HG03175 (cell line): Measurements from ENCODE around the gene ARL15.
"Not testable (repeated sequence)": the region's sequence is repeated elsewhere in the genome, so short reads cannot be mapped to it uniquely, and the experiment has no call there.

ENCODE experiments used
- ATAC-seq: cut with Tn5 transposase; IDR thresholded peaks from one replicate; pipeline ENCODE4 v1.9.1; 2021; ENCODE audit warnings: mild to moderate bottlenecking, moderate library complexity; ENCODE audit not compliant: unreplicated experiment

Gene ARL15

DNA sequence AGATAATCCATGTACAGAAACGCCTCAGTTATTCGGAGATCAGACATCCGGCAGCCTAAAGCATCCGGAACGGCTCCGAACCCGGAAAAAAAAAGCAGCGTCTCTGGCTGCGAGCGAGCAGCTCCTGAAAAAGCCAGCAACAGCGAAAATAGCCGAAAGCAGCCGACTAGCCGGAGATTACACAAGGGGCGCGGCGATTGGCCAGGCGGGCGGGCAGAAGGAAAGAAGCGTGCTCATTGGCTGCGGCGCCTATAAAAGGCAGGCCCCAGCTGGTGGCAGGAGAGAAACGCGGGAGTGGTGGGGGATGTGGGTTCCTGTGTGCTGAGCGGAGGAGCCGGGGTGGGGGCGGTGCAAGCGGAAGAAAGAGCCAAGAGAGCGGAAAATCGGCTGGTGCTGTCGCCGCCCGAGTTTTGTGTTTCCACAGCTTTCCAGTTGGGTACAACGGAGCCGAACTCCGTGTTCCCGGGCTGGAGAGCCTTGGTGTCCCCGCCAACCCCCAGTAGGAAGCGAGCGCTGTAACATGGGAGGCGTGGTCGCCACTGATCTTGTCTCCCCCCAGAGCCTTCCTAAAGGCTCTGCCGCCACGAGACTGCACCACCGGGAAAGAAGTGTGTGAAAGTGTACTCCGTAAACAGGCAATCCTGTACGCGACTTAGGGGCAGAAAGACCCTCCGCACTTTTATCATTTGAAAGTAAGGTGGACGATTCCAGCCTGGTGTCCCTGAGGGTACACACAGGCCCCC is at the start of gene ARL15:
Gene ARL15 (minus strand): TSS at position 141 of the 743 bp plus-strand sequence.
- peak; percentile 96 for ATAC-seq

DNA sequence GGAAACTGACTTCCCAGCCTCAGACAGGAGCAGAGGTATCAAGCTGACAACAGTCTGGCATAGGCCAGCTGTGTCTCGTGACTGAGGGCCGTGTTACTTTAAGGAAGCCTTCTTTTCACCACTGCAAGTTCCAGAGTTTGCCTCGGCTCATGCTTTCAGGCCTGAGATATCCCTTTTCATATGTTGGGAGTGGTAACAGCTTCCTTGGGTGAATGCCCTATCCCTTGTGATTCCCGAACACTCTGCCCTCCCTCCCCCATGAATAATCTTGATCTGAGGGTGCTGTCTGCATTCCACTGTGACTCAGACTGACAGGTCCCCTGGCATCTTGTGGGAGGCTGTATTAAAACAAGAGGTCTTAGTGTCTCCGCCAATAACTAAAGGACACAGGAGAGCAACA is 49.7 kb upstream of the ARL15 start:
- ATAC-seq: no peak

DNA sequence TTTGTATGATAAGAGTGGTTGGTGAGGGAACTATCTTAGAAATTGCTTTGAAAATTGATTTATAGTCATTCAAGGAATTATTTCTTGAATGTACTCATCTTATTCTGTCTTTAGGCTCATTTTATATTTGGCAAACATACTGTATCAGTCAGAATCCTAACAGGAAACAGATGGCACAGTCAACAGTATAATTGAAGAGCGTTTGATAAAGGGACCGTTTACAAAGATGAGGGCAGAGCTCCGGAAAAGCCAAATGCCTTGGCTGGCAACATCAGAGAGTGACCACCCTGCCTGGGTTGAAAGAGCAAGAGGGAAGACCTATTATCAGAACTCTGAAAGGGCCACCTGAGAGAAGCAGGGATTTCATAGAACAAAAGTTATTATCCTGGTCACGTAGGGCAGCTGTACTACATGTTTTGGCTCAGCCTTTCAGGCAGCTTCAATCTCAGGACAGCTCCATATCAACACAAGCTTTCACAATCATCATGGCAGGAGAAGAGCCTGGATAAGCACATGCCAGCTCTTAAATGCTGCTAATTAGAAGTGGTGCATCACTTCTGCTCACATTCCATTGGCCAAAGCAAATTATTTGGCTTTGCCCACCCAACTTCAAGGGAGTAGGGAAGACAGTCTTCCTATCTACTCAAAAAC is 47.2 kb upstream of the ARL15 start:
- ATAC-seq: no peak

DNA sequence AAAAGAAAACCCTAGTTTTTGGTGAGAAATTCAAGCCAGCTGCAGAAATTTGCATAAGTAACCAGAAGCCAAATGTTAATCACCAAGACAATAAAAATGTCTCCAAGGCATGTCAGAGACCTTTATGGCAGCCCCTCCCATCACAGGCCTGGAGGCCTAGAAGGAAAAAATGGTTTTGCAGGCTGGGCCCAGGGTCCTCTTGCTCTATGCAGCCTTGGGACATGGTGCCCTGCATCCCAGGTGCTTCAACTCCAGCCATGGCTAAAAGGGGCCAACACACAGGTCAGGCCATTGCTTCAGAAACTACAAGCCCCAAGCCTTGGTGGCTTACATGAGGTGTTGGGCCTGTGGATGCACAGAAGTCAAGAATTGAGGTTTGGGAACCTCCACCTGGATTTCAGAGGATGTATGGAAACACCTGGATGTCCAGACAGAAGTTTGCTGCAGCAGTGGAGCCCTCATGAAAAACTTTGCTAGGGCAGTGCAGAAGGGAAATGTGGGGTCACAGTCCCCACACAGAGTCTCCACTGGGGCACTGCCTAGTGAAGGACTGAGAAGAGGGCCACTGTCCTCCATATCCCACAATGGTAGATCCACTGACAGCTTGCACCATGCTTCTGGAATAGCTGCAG is 43.7 kb upstream of the ARL15 start:
- ATAC-seq: not testable (repeated sequence)

DNA sequence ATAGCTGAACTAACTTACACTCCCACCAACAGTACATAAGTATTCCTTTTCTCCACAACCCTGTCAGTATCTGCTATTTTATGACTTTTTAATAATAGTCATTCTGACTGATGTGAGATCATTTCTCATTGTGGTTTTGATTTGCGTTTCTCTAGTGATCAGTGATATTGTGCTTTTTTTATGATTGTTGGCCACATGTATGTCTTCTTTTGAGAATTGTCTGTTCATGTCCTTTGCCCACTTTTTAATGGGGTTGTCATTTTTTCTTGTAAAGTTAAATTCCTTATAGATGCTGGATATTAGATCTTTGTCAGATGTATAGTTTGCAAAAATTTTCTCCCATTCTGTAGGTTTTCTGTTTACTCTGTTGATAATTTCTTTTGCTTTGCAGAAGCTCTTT is 42.2 kb upstream of the ARL15 start:
- not testable (repeated sequence) for ATAC-seq

DNA sequence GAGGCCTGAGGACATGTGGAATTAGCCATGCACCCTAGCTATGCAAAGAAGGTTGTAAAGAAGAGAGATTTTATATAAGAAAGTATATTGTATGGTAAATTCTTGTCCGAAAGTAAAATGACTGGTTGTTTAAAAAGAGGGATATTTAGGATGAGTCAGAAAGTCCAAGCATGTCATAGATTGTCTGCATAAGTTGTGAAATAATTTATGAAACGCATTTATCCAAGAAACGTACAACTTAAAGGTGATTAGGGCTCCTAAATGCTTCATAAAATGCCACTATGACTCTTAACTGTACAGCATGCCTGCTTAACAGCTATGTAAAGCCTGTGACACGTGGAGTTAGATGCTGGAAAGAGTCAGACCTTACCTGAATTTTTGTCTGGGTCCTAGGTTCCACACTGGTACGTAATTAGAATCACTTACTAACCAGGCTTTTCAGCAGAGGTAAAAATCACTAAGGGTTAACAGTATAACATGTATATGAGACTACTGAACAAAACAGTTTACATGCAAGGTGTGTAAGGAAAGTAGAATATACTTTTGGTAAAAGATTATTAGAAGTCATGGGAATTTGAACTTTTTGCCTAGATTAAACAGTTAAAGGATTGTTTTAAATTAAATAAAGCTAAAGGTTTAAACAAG is 37.0 kb upstream of the ARL15 start:
- no peak for ATAC-seq

DNA sequence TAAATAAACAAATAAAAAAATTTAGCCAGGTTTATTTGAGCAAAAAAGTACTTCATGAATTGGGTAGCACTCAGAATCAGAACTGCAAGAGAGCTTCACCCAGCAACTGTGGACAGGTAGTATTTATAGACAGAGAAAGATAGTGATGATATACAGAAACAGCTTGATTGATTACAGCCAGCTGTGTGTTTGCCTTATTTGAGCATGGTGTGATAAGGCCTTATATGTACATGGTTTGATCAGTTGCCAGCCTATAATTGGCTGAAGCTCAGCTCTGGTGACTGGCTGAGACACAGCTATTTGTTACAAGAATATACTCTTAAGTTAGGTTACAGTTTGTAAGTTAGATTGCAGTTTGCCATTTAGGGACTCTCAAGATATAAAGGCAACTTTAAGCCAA is 34.3 kb upstream of the ARL15 start:
- no peak for ATAC-seq

DNA sequence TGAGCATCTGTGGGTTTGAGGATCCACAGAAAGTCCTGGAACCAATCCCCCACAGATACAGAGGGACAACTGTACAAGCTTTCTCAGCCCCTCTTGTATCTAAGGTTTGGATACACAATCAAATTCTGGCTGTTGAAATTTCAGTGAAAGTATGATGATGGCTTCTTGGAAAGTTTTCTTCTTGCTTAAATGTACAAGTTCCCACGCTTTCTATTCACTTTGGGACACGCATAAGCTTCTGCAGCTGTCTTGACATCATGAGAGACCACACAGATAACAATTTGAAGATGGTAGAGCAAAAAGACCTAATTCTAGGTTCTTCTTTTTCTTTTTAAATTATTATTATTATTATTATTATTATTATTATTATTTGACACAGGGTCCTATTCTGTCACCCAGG is 31.6 kb upstream of the ARL15 start:
- ATAC-seq: no peak

DNA sequence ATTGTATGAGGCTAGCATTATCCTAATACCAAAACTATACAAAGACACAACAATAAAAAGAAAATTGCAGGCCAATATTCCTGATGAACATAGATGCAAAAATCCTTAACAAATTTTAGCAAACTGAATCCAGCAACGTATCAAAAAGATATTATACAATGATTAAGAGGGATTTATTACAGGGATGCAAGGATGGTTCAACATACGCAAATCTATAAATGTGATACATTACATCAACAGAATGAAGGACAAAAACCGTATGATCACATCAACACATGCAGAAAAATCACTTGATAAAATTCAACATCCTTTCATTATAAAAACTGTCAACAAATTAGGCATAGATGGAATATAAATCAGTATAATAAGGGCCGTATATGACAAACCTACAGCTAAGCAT is 27.1 kb upstream of the ARL15 start:
- ATAC-seq: no peak

DNA sequence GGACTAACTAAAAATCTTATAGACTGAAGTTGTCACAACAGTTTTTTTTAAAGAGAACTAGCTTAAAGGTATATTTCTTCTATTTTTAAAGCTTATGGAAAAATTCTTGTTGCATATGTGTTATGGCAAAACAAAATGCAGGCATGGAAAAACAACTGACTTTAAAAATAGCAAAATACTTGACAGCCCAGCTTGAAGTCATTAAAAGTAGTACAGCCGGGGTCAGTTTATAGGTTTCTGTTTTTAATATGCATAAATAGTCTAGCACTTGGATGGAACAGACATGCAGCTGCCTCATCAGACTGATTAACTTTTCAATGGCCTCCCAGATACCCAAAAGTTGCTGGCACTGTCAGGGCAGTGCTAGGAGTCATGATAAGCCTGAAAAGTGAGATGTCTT is 22.3 kb upstream of the ARL15 start:
- no peak for ATAC-seq

DNA sequence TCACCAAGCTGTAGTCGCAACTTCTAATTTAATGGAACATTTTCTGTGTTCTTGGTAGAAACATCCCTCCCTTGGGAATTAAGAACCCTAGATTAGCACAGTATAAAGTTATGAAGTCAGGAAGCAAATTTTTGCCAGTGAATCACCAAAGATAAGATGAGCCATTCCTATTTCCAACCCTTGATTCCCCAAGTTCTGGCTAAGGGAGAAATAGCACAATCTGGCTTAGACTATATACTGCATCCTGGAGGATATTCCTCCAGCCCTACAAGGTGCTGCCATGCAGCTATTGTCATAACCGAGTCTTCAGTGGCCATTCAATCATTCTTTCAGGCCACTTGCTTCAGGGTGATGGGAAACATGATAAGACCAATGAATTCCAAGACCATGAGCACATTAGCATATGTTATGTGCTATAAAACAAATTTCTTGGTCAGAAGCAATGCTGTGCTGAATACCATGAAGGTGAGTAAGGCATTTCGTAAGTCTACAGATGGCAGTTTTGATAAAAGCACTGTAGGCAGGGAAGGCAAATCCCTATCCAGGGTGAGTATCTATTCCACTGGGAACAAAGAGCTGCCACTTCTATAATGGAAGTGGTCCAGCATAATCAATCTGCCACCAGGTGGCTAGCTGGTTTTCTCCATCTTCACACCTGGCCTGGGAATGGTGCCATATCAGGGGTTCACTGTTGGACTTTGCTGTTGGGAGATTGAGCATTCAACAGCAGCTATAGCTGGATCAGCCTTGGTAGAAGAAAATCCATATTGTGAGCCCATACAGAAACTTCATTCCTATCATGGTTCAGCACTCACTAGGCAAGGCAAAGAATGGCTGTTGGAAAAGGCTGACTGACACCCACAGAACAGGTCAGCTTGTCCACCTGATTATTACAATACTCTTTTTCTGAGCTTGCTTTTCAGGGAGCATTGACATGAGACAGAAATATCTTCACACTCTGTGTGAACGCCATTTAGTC is 19.6 kb upstream of the ARL15 start:
- no peak for ATAC-seq

DNA sequence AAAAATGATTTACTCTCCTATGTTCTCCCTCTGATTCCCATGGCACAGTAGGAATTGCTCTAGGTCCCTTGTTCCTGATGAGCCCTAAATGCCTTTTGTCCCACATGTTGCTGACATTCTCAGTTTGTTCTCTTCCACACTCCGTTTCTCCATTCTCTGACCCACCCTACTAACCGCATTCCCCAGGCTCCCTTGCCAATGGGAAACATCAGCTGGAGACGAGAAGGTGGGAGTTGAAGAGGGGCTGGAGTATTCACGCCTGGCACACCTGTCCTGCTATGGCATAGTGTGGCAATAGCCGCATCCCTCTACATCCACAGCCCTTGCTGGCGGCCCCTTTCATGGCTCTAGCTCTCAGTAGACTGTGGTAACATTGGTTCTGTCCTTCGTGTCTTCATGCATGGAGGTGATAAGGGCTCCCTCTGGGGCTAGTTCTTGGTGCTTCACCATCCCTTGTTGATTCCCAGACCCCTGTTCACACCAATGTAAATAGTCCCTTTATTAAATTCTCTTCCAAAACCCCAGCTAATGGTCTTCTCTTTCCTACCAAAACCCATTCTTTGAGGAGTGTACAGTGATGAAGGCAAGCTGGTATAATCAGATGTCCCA is 16.4 kb upstream of the ARL15 start:
- ATAC-seq: no peak

DNA sequence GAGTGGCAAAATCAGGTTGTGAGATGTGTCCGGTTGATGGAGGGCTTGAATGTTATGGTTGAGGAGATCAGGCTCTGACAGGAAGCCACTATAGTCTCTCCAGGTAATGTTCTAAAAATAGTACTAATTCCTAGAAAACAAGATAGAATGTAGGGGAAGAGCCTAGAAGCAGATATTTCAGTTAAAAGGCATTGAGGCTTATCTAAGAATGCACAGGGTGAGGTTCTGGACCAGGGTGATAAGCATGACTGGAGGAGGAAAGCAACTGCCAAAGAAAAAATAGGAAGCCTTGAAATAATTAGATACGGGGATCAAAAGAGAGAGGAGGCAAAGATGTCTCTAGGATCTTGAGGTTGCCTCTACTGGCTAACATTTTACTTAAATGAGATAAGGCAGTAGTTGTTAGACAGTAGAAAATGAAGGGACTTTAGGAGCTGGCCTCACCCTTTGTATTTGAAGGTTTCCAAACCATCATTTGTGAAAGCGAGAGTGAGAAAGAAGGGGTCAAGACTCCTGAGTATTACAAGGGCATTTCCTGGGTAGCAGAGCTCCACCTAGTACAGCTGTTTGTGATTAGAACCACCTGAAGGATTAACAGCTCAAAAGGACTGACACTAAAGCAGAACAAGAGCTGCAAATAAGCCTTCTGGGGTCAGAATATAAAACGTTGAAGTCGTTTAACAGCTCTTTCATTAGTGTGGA is 15.4 kb upstream of the ARL15 start:
- ATAC-seq: no peak

DNA sequence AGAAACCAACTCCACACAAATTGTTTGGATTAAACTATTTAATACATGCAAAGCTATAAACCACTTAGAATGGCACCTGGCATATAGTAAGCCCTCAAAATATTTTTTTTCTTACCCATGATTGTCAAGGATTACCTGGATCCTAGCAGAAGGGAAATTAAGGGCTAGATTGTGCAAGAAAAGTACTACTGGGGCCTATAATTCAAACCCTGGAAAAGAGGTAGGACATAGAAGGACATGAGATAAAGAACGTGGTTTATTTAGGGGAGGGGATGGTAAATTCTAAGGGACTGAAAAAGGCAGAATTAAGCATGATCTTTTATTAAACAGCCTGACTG is 14.9 kb upstream of the ARL15 start:
- ATAC-seq: no peak

DNA sequence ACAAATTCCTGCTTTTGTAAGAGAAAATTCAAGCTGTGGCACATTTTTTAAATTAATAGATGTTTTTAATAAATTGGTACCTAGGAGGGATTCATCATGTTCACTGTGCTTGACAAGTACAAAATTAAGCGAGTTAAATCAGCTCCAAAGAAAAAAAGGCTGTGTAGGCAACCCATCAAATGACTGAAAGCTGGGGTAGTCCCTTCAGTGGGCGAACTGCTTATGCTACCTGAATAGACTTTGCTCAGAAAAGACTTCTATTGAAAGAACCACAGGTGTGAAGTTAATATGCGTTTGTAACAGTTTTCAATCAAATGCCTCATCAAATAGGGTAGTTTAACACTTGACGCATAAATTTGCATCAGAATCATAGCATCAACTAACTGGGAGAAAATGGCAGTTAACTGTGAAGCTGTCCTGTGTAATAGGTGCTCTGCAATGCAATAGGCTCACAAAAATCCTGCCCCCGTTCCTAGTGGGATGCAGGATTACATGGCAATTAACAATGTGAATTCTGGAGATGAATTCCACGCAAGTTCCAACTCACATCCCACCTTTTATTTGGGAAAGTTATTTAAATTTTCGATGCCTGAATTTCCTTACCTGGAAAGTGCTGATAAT is 14.4 kb upstream of the ARL15 start:
- no peak for ATAC-seq

DNA sequence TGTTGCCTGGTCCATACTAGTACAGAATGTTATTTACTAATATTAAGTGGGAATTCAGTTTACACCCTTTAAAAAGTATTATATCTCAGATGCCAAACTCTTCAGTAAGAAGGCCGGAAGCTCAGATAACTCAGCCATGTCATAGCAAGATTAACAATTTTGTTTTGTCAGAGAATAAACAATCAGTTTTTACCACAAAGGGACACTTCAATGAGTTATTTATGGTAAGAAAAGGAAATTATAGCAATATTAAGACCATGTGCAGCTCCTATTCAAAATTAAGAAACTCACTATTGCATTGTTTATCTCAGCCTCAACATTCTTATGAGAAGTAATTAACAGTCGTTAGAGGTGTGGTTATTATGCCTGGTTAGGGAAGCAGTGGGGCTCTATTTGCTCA is 13.1 kb upstream of the ARL15 start:
- no peak for ATAC-seq

DNA sequence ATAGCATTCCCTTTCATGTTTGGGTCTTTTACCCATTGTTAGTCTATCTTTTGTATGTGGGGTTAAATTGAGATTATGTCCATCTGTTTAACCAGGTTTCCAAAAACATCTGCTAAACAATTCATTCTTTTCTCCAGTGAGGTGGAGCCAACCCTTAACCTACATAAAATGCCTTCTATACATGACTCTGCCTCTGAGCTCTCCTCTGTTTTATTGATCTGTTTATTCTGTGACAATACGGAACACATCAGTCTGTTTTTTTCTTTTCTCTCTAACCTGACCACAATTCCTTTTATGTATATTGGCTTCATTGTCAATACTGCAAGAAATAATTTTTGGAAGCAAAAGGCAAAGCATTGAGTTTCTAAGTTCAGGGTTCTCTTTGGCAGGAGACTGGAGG is 9.9 kb upstream of the ARL15 start:
- ATAC-seq: no peak

DNA sequence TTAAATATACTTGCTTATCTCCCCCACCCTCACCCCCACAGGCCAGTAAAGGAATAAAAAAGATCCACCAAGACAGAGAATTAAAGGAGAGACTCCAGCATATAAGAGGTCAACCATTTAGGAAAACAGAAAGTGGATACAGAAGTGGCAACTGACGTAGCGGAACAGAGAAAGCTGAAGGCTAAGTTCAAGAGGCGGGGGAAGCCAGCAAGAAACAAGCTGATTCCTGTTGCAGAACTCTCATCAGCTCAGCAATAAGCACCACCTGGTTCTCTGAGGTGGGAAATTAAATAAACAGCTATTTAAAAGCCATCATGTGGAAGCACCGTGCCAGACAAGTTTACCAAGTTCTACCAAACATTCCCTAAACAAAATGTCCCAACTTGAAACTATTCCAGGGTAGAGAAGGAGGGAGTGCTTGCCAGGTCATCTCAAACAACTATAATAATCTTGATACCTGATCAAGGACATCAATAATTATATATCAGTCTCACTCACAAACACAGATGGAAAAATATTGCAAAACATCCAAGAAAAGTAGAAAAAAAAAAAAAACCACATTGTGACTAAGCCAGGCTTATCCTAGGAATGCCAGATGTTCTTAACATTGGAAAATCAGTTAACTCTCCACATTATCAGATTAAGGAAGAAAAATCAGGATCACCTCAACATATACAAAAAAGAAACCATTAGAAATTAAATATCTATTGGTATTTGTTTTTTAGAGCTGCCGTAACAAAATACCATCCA is 7.3 kb upstream of the ARL15 start:
- no peak for ATAC-seq
